ENCODE data around the gene LRRTM4. TPM values are rescaled to one million over a fixed set of nuclear protein-coding genes. Genes with fewer than 3 reads are reported as not detected.

Gene LRRTM4
- total and polyA plus RNA-seq, 10 of the 15 experiments (the other 5 are each of a cell fraction or from before 2014, with no cell fraction given): 0.01 to 1.0 TPM; not detected in 8

DNA sequence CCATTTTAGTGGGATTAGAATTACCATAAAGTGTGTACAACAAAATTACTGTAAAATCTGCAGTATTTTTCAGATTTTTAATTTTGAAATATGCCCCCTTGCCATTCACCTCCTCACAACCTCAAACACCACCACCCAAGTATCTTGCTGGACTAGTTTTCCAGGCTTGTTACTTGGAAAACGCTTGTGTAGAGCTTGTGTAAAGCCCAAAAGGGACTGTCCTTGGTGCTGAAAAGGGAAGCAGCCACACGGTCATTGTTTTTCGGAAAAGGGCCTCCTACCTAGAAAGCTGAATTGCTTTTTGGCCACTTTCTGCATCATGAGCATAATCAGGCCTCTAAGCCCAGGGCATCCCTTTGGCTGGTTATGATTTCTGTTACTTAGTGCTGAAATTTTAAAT lies 563.4 kb downstream of the LRRTM4 start:
- Histone ChIP-seq H3K36me3 (ENCODE audit: control insufficient read depth in 2 of 2, insufficient read depth in 2 of 2, low read length in 1 of 2) (no peaks in the 10 kb centered on the region), H3K4me1 (ENCODE audit: control insufficient read depth, insufficient read depth, low read length) (no peaks in the 10 kb centered on the region), H2AFZ (ENCODE audit: control insufficient read depth, low read depth, low read length) (no peak overlapping the region), H3K27me3 (replicated peaks in 1 of 2; ENCODE audit: control insufficient read depth in 2 of 2, insufficient read depth in 2 of 2, low read length in 1 of 2) (no peaks in the 10 kb centered on the region), H3K9me3 (replicated peaks; ENCODE audit: control insufficient read depth, insufficient read depth, low read length) (no peaks in the 10 kb centered on the region), H3K4me2 (ENCODE audit: control insufficient read depth, insufficient read depth) (no peak overlapping the region), H3K9ac (ENCODE audit: control insufficient read depth, insufficient read depth, low read length) (no peak overlapping the region), H3K4me3 (no peak overlapping the region), H4K20me1 (ENCODE audit: control insufficient read depth, insufficient read depth) (no peaks in the 10 kb centered on the region), H3K27ac (ENCODE audit: control insufficient read depth, insufficient read depth) (no peak overlapping the region), H3K79me2 (ENCODE audit: control insufficient read depth, insufficient read depth, low read length) (no peaks in the 10 kb centered on the region)
- in situ Hi-C loops (cut with MboI) (no loop called here), intact Hi-C loops (cut with micrococcal nuclease; ENCODE audit: unreplicated experiment) (loop anchor here (10.0 kb wide), 1 partner anchor 1016 kb away; no protein-coding TSS in a partner anchor)
- WGBS (ENCODE audit: insufficient coverage, insufficient replicate concordance, low lambda C conversion rate, missing lambda C conversion rate): 19% methylated on average over 3 of the region's 3 CpGs
- ATAC-seq: no peak
- ChIA-PET SMC1A (ENCODE audit: uncharacterized antibody, unreplicated experiment) (interaction anchor here (1.2 kb wide), 1 partner anchor 18 kb away, joined by 3 read pairs; no protein-coding TSS in a partner anchor), CTCF (interaction anchor here (1.4 kb wide), 1 partner anchor 9 kb away, joined by 3 read pairs; no protein-coding TSS in a partner anchor), POLR2A (no interaction called here), RAD21 (ENCODE audit: unreplicated experiment) (no interaction called here)
- BruUV-seq (replicated peaks): no TSS peak
- DNase-seq (ENCODE audit: low read depth, low spot score): no peak
- FAIRE-seq: no peak
- TF ChIP-seq IRF4 (IDR thresholded peaks at IDR 0.05; ENCODE audit: low read depth, low read length) (no peak), CREM (IDR thresholded peaks at IDR 0.05; ENCODE audit: low read depth) (no peak)
- TF ChIP-seq, protein P1, sequence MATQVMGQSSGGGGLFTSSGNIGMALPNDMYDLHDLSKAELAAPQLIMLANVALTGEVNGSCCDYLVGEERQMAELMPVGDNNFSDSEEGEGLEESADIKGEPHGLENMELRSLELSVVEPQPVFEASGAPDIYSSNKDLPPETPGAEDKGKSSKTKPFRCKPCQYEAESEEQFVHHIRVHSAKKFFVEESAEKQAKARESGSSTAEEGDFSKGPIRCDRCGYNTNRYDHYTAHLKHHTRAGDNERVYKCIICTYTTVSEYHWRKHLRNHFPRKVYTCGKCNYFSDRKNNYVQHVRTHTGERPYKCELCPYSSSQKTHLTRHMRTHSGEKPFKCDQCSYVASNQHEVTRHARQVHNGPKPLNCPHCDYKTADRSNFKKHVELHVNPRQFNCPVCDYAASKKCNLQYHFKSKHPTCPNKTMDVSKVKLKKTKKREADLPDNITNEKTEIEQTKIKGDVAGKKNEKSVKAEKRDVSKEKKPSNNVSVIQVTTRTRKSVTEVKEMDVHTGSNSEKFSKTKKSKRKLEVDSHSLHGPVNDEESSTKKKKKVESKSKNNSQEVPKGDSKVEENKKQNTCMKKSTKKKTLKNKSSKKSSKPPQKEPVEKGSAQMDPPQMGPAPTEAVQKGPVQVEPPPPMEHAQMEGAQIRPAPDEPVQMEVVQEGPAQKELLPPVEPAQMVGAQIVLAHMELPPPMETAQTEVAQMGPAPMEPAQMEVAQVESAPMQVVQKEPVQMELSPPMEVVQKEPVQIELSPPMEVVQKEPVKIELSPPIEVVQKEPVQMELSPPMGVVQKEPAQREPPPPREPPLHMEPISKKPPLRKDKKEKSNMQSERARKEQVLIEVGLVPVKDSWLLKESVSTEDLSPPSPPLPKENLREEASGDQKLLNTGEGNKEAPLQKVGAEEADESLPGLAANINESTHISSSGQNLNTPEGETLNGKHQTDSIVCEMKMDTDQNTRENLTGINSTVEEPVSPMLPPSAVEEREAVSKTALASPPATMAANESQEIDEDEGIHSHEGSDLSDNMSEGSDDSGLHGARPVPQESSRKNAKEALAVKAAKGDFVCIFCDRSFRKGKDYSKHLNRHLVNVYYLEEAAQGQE (IDR thresholded peaks at IDR 0.05; ENCODE audit: low read depth, low read length): peak; percentile 85

Measured in GM12878 (cell line).